ENCODE results near the gene NT5C2.

DNA sequence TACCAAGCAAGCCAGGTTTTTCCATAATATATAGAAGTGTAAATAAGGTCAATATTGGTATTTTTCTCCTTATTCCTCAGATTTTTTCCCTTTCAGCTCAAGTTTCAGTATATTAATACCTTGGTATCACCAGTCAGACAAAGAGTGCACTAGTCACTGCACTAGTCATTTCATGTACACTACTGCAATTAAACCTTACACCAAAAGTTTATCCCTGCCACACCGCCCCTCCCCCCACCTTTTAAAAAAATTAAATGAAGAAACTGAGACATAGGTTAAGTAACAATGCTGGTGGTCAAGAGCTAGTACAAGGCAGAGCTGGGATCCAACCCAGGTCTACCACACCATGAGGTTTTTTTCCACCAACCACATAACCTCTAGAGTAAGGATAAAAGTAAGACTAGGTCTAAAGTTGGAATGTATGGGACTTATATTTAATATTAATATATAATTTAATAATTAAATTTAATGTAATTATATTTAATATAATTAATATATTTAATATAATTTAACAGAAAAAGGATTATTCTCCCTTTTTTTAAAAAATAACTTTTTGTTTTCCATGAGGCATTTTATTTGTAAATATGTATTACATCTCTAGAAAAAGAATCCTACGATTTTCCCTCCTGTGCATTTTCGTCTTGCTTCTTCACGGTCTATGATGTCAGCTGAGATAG is 68.5 kb downstream of the NT5C2 start:
- TF ChIP-seq, protein P1, sequence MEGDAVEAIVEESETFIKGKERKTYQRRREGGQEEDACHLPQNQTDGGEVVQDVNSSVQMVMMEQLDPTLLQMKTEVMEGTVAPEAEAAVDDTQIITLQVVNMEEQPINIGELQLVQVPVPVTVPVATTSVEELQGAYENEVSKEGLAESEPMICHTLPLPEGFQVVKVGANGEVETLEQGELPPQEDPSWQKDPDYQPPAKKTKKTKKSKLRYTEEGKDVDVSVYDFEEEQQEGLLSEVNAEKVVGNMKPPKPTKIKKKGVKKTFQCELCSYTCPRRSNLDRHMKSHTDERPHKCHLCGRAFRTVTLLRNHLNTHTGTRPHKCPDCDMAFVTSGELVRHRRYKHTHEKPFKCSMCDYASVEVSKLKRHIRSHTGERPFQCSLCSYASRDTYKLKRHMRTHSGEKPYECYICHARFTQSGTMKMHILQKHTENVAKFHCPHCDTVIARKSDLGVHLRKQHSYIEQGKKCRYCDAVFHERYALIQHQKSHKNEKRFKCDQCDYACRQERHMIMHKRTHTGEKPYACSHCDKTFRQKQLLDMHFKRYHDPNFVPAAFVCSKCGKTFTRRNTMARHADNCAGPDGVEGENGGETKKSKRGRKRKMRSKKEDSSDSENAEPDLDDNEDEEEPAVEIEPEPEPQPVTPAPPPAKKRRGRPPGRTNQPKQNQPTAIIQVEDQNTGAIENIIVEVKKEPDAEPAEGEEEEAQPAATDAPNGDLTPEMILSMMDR (IDR thresholded peaks at IDR 0.05 in 8 of 11, conservative IDR thresholded peaks at IDR 0.05 in 3 of 11), result no peak
- no peak for TF ChIP-seq POLR2A (IDR thresholded peaks at IDR 0.05)
